ENCODE measurements around the gene SOCS7.

DNA sequence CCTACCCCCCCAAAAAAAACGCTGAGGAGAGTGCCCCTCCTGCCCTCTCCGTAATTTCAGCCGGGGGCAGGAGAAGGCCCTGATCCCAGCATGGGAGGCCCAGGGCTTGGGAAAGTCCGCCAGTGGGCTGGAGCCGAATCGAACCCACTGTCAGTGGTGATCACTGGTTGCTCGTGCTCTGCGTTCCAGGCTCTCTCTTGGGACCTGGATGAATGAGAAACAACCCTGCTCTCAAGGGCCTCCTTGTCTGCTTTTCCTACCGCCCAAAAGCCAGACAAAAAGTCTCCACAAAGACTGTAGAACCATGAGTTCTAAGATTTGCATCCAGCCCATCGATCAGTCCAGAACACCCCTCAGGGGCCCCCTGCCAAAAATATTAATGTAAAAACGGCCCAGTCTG, 84.7 kb downstream of the SOCS7 start:
- TF ChIP-seq, protein P1, sequence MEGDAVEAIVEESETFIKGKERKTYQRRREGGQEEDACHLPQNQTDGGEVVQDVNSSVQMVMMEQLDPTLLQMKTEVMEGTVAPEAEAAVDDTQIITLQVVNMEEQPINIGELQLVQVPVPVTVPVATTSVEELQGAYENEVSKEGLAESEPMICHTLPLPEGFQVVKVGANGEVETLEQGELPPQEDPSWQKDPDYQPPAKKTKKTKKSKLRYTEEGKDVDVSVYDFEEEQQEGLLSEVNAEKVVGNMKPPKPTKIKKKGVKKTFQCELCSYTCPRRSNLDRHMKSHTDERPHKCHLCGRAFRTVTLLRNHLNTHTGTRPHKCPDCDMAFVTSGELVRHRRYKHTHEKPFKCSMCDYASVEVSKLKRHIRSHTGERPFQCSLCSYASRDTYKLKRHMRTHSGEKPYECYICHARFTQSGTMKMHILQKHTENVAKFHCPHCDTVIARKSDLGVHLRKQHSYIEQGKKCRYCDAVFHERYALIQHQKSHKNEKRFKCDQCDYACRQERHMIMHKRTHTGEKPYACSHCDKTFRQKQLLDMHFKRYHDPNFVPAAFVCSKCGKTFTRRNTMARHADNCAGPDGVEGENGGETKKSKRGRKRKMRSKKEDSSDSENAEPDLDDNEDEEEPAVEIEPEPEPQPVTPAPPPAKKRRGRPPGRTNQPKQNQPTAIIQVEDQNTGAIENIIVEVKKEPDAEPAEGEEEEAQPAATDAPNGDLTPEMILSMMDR (IDR thresholded peaks at IDR 0.05): no peak
- TF ChIP-seq POLR2A (IDR thresholded peaks at IDR 0.05): no peak
